Immature natural killer cell (primary cell): Measurements from ENCODE around the gene TENM3. TPM values are rescaled to one million over a fixed set of nuclear protein-coding genes. Genes with fewer than 3 reads are reported as not detected.

Experiments used
- DNase-seq, 3 donors: peaks; one replicate each; pipeline ENCODE4 v3.0.0; 2022; ENCODE audit warnings: mixed read lengths in 1 of 3
- H3K27ac Mint-ChIP-seq, 6 donors: one replicate each; pipeline ENCODE4 v1.8.0; 2020; ENCODE audit warnings: mixed read lengths in 6 of 6, mild to moderate bottlenecking in 5 of 6, inconsistent platforms in 4 of 6, moderate library complexity in 3 of 6
- H3K27me3 Mint-ChIP-seq, 3 donors: one replicate each; pipeline ENCODE4 v1.8.0; 2020 to 2021; ENCODE audit warnings: low read depth in 3 of 3, mild to moderate bottlenecking in 3 of 3, mixed read lengths in 3 of 3, moderate library complexity in 3 of 3, inconsistent platforms in 1 of 3
- H3K36me3 Mint-ChIP-seq, 3 donors: one replicate each; pipeline ENCODE4 v1.8.0; 2020; ENCODE audit warnings: mixed read lengths in 3 of 3, inconsistent platforms in 2 of 3, mild to moderate bottlenecking in 2 of 3
- H3K4me1 Mint-ChIP-seq, 2 donors: one replicate each; pipeline ENCODE4 v1.8.0; 2020; ENCODE audit warnings: inconsistent platforms in 2 of 2, mild to moderate bottlenecking in 2 of 2, mixed read lengths in 2 of 2, moderate library complexity in 1 of 2
- H3K4me3 Mint-ChIP-seq, 5 donors: one replicate each; pipeline ENCODE4 v1.8.0; 2020; ENCODE audit warnings: mild to moderate bottlenecking in 5 of 5, mixed read lengths in 5 of 5, inconsistent platforms in 3 of 5, moderate library complexity in 3 of 5
- H3K9me3 Mint-ChIP-seq, 6 donors: one replicate each; pipeline ENCODE4 v1.8.0; 2020; ENCODE audit warnings: mild to moderate bottlenecking in 6 of 6, mixed read lengths in 6 of 6, inconsistent platforms in 4 of 6, moderate library complexity in 3 of 6
- polyA plus RNA-seq, 3 donors: library from polyadenylated mRNA; unstranded; fragments of 300-500 nt; fragmentation: Illumina TruSeq; gene quantifications; one replicate each; pipeline ENCODE4 v1.2.3, GENCODE V29; 2021

Gene TENM3
- polyA plus RNA-seq, 3 donors from 2014 or later, result not detected

DNA sequence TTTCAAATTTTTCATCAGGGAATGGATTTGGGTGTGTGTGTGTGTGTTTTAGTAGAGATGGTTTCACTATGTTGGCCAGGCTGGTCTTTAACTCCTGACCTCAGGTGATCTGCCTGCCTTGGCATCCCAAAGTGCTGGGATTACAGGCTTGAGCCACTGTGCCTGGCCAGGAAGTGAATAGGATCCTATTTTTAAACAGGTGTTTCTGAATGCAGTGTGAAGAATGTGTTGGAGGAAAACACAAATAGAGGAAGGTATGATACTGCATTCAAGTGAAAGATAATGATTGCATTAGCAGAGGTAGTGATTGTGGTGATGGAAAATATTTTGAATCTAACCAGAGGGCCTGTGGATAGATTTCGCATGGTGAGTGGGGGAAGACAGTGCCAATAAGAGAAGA, 189.6 kb downstream of the TENM3 start:
- Mint-ChIP-seq H3K4me1 (no peaks in the 10 kb centered on the region), H3K9me3 (peaks cover 0 to 10% (median 0%) of the 10 kb centered on the region in 6 donors), H3K27me3 (peaks cover 1 to 4% (median 2%) of the 10 kb centered on the region in 3 donors), H3K27ac (no peak overlapping the region), H3K36me3 (no peaks in the 10 kb centered on the region), H3K4me3 (no peak overlapping the region)
- DNase-seq, result no peak

DNA sequence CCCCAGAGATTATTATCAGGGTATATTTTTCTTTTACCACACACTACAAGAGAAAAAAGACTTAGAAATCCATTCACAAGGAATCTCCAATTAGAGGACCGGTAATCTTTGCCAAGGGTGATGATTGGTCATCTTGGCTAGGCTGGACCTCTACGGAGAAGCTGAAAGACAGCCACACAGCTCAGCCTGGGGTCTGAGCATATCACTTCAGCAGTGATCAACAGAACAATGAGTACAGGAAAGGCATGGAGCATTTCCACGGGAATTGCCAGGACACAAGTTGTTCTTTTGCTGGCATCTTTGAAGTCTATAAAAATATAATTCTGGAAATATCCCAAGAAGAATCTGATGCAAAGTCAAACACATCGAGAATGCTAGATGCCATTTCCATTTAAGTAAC, 191.5 kb downstream of the TENM3 start:
- no peaks in the 10 kb centered on the region for H3K36me3 Mint-ChIP-seq
- peaks cover 0 to 10% (median 0%) of the 10 kb centered on the region in 6 donors for H3K9me3 Mint-ChIP-seq
- DNase-seq, result no peak
- H3K4me3 Mint-ChIP-seq, result no peak overlapping the region
- no peaks in the 10 kb centered on the region for H3K4me1 Mint-ChIP-seq
- H3K27ac Mint-ChIP-seq, result no peak overlapping the region
- peaks cover 1 to 4% (median 2%) of the 10 kb centered on the region in 3 donors for H3K27me3 Mint-ChIP-seq

DNA sequence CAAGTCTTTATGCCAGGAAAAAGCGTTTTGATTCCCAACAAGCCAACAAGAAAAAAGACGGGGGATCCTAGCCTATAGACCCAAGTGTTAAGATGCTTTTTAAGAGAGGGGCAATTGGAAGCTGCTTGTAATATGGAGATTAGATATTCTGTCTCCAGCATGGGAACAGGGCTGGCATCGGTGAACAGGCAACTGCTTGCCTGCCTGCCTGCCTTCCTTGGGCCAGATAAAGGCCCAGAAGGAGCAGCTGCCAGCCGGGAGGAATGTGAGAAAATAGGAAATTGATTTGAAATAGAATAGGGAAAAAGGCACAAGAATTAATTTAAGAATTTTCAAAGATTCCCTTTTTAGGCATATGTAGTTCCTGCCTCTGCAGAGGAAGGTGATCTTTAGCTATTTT, 192.2 kb downstream of the TENM3 start:
- Mint-ChIP-seq H3K4me3 (no peak overlapping the region), H3K27me3 (peaks cover 1 to 4% (median 2%) of the 10 kb centered on the region in 3 donors), H3K9me3 (peaks cover 0 to 13% (median under 1%) of the 10 kb centered on the region in 6 donors), H3K4me1 (no peaks in the 10 kb centered on the region), H3K36me3 (no peaks in the 10 kb centered on the region), H3K27ac (no peak overlapping the region)
- no peak for DNase-seq

DNA sequence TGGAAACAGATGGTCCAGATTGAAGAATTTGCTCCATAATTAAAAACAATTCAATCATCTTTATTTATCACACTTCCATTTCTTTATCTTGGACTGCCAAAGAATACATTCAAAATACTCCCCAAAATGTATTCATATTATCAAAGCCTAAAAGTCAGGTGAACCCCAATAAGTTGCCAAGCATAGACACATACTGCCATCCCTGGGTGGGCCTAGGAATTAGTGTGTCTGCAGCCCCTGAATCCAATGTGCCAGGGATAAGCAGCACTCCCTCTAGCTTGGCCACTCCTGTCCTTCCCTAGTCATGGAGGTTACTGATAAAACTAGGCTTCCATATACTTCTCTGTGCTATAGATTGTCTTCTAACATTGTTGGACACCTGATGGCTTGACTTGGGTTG, 199.9 kb downstream of the TENM3 start:
- Mint-ChIP-seq H3K9me3 (peaks cover 0 to 19% (median 2%) of the 10 kb centered on the region in 6 donors), H3K27me3 (peaks cover 6 to 18% (median 10%) of the 10 kb centered on the region in 3 donors), H3K27ac (no peak overlapping the region), H3K4me3 (no peak overlapping the region), H3K36me3 (peaks cover 3 to 13% (median 8%) of the 10 kb centered on the region in 3 donors), H3K4me1 (peaks cover 7 to 10% of the 10 kb centered on the region in 2 donors)
- DNase-seq, result no peak

DNA sequence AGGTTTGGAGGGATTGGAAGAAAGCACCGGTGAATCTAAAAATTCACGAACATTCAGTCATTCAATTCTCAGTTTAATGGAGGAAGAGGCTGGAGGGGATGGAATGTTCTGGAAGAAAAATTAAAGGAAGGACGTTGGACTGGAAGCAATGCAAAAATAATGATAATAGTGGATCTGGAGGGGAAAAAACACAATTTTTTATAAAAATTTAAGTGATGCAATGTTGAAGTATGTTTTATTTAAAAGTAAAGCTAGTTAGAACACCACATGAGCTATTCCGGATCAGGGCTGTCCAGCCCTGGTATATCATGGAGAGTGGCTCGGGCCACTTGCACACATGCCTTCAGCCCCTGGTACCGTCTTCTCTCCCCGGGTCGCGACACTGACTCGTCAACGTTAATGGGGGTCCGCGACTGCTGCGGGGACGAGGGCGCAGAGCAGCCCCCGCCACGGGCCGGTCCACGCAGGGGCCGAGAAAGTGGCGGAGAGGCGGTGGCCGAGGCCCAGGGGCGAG, 204.6 kb downstream of the TENM3 start:
- peak overlapping the region in 1 of 6 donors; percentile 20 for H3K27ac Mint-ChIP-seq
- H3K27me3 Mint-ChIP-seq, result peaks cover 19 to 41% (median 27%) of the 10 kb centered on the region in 3 donors

DNA sequence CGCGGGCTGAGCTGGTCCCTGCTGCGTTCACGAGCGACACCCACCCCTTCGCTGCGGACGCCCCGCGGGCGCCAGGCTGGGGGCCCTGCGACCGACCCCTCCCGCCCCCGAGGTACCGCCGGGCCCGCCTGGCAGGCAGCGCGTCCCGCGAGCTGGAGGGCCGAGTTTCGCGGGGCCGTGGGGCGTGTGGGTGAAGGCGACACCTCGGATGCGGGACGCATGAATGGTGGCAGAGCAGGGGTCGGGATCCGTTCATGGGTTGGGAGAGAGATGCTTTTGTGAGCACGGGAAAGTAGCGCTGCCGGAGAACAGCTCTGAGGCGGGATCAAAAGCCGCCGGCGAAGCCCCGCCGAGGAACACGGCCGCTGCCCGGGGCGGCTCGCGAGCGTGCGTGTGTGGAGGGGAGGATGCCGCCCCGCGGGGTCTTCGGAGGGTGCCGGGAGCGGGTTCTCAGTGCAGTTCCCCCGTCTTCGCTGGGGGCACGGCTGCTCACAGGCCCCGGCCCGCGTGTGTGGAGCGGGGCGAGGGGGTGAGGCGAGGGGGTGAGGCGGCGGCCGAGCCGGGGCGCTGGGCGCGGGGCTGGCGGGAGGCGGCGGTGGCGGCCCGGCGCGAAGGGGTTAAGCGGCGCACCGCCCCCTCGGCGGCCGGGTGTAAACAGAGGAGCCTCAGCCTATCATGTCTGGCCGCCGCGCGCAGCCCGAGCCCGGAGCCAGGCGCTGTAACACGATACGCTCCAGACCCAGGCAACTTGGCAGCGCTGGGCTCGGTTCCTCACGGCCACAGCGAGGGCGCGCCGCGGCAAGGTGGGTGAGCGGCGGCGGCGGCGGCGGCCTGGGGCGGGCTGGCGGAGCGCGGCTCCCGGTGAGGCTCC, 205.3 kb downstream of the TENM3 start:
- peak in 1 of 3 donors; percentile 7 for DNase-seq
- H3K27ac Mint-ChIP-seq, result no peak overlapping the region
- peaks cover 0 to 16% (median under 1%) of the 10 kb centered on the region in 6 donors for H3K9me3 Mint-ChIP-seq
- H3K27me3 Mint-ChIP-seq, result peaks cover 19 to 41% (median 27%) of the 10 kb centered on the region in 3 donors
- H3K4me3 Mint-ChIP-seq, result peak overlapping the region in 3 of 5 donors; percentile 49 to 65 (median 50)
- peaks cover 3 to 13% (median 8%) of the 10 kb centered on the region in 3 donors for H3K36me3 Mint-ChIP-seq
- peaks cover 13 to 25% of the 10 kb centered on the region in 2 donors for H3K4me1 Mint-ChIP-seq

More for the DNA sequence above, 204.6 kb downstream of the TENM3 start:
- Mint-ChIP-seq H3K4me3 (peak overlapping the region; percentile 61 to 80 (median 70)), H3K36me3 (peaks cover 3 to 13% (median 8%) of the 10 kb centered on the region in 3 donors), H3K4me1 (peaks cover 13 to 25% of the 10 kb centered on the region in 2 donors), H3K9me3 (peaks cover 0 to 19% (median under 1%) of the 10 kb centered on the region in 6 donors)
- no peak for DNase-seq

DNA sequence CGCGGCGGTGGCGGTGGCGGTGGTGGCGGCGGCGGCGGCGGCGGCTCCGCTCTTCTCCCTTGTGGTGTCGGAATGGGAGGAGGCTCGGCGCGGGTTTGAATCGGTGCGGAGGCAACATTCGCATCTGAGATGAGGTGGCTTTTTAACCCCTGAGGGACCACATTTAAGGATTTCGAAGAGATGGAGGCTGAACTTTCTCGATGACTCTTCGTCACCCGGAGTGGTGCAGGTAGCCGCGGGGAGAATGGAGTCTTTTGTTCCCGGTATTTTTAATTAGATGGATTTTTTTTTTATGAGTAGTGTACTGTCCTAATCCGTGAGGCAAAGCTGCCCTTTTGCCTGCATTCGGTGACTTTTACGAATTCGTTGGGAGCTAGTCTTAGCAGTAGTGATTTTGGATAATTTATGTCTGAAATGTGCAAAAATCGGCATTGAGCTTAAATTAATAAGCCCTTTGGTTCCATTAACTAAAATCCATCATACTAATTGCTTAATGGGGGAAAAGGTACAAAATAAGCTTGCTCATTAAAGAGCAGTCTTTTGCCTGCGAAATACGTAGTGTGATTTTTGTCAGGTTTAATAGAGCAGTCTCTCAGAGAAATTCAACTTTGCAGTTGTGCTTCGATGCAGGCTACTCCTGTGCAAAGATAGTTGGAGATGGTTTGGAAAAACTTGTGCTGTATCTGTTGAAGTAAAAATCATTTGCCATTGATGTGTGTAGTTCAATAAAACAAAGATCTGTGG, 206.2 kb downstream of the TENM3 start:
- Mint-ChIP-seq H3K4me1 (peaks cover 13 to 25% of the 10 kb centered on the region in 2 donors), H3K27ac (no peak overlapping the region), H3K36me3 (peaks cover 3 to 13% (median 8%) of the 10 kb centered on the region in 3 donors), H3K4me3 (peak overlapping the region; percentile 42 to 72 (median 62)), H3K27me3 (peaks cover 19 to 41% (median 27%) of the 10 kb centered on the region in 3 donors), H3K9me3 (peaks cover 0 to 15% (median under 1%) of the 10 kb centered on the region in 6 donors)
- DNase-seq, result no peak

DNA sequence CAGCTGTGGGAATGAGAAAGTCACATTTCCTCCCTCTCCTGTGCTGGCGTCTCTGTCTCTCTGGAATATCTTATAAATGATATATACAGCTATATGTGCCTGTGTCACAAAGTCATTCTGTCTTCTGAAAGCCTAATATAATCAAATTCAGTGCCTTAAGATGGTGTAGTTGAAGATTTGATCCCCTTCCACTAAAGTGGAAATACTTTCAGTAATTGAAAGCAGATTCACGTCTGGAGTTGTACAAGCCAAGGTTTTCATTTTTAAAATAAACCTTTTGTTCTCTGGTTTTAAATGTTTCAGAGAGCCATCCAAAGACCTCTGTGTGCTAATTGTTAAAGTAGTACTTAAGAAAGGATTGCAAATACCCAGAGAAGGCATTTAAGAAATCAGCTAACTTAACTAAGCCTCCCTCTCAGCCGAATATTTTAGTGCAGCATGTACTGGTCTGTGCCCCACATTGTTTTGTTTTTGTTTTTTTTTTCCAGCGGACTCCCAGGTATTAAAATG, 206.8 kb downstream of the TENM3 start:
- Mint-ChIP-seq H3K9me3 (peaks cover 0 to 15% (median under 1%) of the 10 kb centered on the region in 6 donors), H3K27me3 (peaks cover 20 to 41% (median 27%) of the 10 kb centered on the region in 3 donors), H3K27ac (no peak overlapping the region), H3K4me3 (peak overlapping the region; percentile 42 to 72 (median 50)), H3K36me3 (peaks cover 3 to 13% (median 8%) of the 10 kb centered on the region in 3 donors), H3K4me1 (peaks cover 13 to 25% of the 10 kb centered on the region in 2 donors)
- DNase-seq, result no peak

DNA sequence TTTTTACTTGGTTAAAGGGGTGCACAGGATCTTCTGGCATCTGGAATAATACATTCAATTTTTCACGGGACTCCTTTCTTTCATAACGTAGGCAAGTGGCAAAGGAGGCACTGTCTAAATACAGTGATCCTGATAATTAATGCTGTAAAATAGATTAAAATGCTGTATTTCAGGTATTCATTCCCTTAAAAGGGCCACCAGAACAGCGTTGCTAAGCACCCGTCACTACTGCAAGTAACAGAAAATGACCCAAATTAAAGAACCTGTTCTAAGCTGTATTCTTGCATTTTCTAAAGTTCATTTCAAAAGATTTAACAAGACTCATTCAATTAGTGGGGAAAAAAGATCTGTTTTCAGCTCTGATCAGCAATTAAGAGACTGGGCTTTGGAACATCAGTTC, 208.2 kb downstream of the TENM3 start:
- peaks cover 3 to 8% (median 8%) of the 10 kb centered on the region in 3 donors for H3K36me3 Mint-ChIP-seq
- H3K4me3 Mint-ChIP-seq, result no peak overlapping the region
- peaks cover 13 to 25% of the 10 kb centered on the region in 2 donors for H3K4me1 Mint-ChIP-seq
- DNase-seq, result no peak
- H3K27me3 Mint-ChIP-seq, result peaks cover 18 to 35% (median 30%) of the 10 kb centered on the region in 3 donors
- H3K27ac Mint-ChIP-seq, result no peak overlapping the region
- H3K9me3 Mint-ChIP-seq, result peaks cover 0 to 9% (median 2%) of the 10 kb centered on the region in 6 donors

DNA sequence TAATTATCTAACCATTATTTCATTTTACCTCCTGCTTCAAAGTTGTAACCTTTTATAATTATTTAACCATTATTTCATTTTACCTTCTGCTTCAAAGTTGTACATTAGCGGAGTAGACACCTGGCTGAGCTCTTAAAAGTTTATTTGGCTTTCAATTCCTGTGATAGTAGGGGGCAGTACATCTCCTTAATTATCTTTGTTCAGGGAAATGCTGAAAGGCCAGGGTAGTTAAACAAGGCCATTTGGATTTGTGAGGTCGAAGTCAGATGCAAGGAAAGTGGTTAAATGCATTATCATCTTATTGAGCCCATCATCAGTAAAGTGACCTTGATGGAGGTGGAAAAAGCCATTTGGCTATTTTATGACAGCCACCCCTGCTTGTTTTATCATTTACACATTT, 210.6 kb downstream of the TENM3 start:
- Mint-ChIP-seq H3K27ac (no peak overlapping the region), H3K4me3 (no peak overlapping the region), H3K9me3 (peaks cover 0 to 5% (median 0%) of the 10 kb centered on the region in 6 donors), H3K36me3 (no peaks in the 10 kb centered on the region), H3K27me3 (peaks cover 15 to 23% (median 19%) of the 10 kb centered on the region in 3 donors), H3K4me1 (peaks cover 7 to 14% of the 10 kb centered on the region in 2 donors)
- DNase-seq, result no peak

DNA sequence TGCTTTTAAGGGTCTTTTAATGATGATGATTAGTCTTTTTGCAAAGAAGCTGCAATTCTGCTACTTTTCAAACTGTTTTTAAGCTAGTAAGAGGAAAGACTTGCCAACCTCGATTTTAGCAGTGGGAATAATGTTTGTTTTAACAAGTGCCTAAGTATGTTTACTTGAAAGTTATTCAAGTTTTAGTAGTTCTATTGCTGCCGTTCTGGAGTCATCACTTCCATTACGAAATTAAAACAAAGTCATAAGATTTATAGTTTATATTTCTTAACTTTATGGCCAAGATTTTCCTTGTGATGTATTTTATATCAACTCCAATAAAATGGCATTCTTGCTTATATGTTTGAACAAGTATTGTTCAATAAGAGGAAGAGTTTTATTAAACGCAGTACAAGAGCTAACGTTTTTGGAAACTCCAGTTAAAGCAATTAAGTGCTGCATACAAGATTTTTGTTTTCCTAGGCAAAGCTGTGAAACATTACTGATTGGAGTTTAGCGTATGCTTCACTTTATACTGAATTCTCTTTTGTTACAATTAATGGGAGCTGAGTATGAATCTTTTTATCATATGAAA, 211.3 kb downstream of the TENM3 start:
- no peak overlapping the region for H3K27ac Mint-ChIP-seq
- peaks cover 0 to 5% (median 0%) of the 10 kb centered on the region in 6 donors for H3K9me3 Mint-ChIP-seq
- H3K36me3 Mint-ChIP-seq, result no peaks in the 10 kb centered on the region
- H3K4me1 Mint-ChIP-seq, result peaks cover 2 to 10% of the 10 kb centered on the region in 2 donors
- H3K27me3 Mint-ChIP-seq, result peaks cover 13 to 21% (median 15%) of the 10 kb centered on the region in 3 donors
- no peak overlapping the region for H3K4me3 Mint-ChIP-seq
- no peak for DNase-seq

DNA sequence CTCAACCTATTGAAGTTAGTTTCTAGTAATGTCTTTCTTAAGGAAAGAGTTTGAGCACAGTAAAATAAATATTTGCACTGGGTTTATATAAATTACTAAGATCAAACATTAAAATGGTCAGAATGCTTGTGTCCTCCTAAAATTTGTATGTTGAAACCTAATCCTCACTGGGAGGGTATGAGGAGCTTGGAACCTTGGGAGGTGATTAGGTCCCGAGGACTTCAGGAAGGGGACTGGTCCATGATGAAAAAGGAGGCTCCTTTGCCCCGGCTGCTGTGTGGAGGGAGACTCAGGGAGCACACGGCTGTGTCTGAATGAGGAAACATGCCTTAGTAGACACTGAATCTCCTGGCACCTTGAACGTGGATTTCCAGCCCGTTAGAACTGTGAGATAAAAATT, 221.9 kb downstream of the TENM3 start:
- DNase-seq, result no peak
- Mint-ChIP-seq H3K36me3 (no peaks in the 10 kb centered on the region), H3K27ac (no peak overlapping the region), H3K4me3 (no peak overlapping the region), H3K9me3 (no peaks in the 10 kb centered on the region), H3K27me3 (peaks cover 0 to 7% (median 0%) of the 10 kb centered on the region in 3 donors), H3K4me1 (no peaks in the 10 kb centered on the region)

DNA sequence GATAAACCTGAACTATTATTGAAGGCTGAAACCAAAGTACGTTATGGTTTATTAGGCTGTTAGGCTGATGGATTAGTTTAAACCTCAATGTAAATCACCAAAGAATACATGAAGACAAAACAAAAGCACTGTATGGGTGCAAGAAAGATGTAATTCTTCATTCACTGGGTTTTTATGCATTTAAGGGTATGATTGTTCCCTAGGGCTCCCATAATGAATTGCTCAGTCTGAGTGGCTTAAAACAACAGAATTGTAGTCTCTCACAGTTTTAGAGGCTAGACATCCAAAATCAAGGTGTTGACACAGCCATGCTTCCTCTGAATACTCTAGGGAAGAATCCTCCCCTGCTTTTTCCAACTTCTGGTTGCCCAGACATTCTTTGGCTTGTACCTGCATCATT, 222.8 kb downstream of the TENM3 start:
- DNase-seq, result no peak
- no peaks in the 10 kb centered on the region for H3K4me1 Mint-ChIP-seq
- no peak overlapping the region for H3K4me3 Mint-ChIP-seq
- no peak overlapping the region for H3K27ac Mint-ChIP-seq
- H3K36me3 Mint-ChIP-seq, result no peaks in the 10 kb centered on the region
- peaks cover 0 to 7% (median 0%) of the 10 kb centered on the region in 3 donors for H3K27me3 Mint-ChIP-seq
- no peaks in the 10 kb centered on the region for H3K9me3 Mint-ChIP-seq
